ENCODE results near the gene JADE1.

GRCh38 chr4:128879283-128879682 is 69.8 kb downstream of the JADE1 start:
- TF ChIP-seq CTCF (IDR thresholded peaks at IDR 0.05) (no peak), POLR2A (IDR thresholded peaks at IDR 0.05) (no peak)
